ENCODE data around the gene NUFIP2.

DNA sequence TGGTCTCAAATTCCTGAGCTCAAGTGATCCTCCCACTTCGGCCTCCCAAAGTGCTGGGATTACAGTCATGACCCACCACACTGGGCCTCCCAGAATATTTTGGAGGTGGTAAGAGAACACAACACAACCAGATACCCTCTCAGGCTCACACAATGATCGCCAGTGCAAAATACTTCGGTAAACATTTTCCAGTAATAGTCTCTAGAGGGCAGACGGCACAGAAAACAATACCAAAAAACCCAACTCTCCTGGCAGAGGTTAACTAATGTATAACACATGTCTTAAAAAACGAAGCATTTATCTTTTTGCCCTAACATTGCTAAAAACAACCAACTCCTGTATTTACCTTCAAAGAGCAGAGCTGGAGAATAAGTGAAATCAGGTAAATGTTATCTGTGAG lies 10.5 kb downstream of the NUFIP2 start:
- TF ChIP-seq YY1 (IDR thresholded peaks at IDR 0.05; ENCODE audit: insufficient read depth, insufficient read length) (no peak), SUZ12 (IDR thresholded peaks at IDR 0.05; ENCODE audit: extremely low read depth, insufficient read depth, insufficient read length) (no peak)

Measured in NT2/D1 (cell line).